Embryonic facial prominence (tissue), 1 donor: ENCODE data around the gene SLC26A4.

Experiments
- DNase-seq: peaks from one replicate; pipeline ENCODE4 v3.0.0-alpha.2; 2016; ENCODE audit errors: extremely low spot score

SLC26A4 gene

DNA sequence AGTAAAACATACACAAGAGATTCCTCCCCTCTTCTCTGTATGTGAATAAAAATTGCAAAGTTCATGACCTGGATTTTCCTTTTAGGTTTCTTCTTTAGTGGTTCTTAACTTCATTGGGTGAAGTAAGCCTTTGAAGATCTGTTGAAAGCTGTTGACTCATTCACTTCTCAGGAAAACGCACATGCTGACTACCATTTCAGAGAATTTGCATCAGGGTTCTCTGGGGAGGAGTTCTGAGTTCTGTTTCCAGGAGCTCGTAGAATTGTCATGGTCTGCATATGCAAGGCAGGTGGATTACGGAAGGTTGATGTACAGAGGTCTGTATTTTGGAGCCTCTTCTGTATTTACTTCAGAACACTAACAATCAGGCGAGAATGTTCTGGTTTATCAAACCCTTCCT, 962 bp upstream of the SLC26A4 start:
- no peak for DNase-seq

DNA sequence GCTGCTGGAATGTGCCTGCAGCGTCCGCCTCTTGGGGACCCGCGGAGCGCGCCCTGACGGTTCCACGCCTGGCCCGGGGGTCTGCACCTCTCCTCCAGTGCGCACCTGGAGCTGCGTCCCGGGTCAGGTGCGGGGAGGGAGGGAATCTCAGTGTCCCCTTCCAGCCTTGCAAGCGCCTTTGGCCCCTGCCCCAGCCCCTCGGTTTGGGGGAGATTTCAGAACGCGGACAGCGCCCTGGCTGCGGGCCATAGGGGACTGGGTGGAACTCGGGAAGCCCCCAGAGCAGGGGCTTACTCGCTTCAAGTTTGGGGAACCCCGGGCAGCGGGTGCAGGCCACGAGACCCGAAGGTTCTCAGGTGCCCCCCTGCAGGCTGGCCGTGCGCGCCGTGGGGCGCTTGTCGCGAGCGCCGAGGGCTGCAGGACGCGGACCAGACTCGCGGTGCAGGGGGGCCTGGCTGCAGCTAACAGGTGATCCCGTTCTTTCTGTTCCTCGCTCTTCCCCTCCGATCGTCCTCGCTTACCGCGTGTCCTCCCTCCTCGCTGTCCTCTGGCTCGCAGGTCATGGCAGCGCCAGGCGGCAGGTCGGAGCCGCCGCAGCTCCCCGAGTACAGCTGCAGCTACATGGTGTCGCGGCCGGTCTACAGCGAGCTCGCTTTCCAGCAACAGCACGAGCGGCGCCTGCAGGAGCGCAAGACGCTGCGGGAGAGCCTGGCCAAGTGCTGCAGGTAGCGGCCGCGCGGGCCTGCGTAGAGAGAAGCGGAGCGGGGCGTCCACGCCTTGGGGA, 645 bp downstream of the SLC26A4 start:
- no peak for DNase-seq

DNA sequence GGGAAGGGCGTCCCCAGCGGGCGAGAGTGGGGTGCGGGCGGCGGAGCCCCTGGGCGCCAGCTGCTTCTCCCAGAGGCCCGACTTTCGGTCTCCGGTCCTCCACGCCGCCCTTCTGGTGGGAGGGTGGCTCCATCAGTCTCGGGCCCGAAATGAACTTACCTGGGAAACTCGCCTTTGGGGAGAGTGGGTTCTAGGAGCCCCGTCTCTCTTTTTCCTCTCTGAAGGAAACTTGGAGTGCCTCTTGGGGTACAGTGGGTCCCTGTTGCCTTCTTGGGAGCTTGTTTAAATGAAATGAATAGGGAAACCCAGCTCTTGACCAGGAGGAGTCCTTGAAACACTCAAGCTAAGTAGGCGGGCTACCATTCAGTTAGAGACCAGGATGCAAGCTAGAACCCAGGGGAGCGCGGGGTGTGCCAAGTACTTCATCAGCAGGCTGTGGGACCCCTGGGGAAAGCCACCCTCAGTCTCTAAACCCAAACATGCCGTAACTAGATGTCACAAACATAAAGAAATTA, 1.3 kb downstream of the SLC26A4 start:
- no peak for DNase-seq

DNA sequence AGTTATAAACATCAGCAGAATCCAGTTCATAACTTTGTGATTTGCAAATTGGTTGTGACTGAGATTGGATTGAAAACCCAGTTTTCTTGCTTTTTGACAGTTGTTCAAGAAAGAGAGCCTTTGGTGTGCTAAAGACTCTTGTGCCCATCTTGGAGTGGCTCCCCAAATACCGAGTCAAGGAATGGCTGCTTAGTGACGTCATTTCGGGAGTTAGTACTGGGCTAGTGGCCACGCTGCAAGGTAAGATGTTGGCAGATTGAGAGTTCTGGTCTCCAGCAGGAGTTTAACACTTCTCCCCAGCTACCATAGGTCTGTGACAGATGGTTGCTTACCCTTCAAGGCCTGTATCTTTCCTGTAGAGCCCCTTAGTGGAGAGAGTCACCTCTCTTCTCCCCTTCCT, 2.6 kb downstream of the SLC26A4 start:
- DNase-seq: no peak

DNA sequence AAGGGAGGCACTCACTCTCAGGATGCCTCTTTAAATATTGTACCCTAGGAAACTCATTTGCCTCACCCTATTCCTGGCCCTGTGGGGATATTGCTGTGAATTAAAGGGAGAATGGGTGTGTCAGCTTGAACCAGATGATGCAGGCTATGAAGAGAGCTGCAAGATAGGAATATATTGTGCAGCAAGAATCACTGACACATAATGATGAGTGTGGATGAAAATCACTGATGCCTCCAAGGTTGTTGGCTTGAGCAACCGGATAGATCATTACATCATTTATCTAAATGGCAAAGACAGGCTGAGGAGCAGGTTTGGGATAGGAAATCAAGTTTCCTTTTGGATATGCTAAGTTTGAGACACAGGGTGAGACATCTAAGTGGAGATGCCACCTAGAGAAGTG, 6.2 kb downstream of the SLC26A4 start:
- DNase-seq: no peak

DNA sequence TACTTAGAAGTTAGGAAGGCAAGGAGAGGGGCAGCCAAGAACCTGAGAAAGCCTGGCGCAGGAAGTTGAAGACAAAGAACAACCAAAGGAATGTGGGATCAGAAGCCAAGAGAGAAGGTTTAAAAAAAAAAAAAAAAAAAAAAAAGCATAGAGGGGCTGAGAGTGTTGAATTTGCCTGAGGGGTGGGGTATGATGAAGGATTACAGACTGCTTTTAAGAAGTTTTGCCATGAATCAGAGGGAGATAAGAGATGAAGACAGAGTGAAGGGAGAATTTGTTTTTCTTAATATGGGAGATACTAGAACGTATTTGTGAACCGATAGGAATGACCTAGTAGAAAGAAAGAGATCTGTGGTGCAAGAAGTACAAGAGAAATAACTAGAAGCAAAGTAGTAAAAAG, 6.7 kb downstream of the SLC26A4 start:
- no peak for DNase-seq

DNA sequence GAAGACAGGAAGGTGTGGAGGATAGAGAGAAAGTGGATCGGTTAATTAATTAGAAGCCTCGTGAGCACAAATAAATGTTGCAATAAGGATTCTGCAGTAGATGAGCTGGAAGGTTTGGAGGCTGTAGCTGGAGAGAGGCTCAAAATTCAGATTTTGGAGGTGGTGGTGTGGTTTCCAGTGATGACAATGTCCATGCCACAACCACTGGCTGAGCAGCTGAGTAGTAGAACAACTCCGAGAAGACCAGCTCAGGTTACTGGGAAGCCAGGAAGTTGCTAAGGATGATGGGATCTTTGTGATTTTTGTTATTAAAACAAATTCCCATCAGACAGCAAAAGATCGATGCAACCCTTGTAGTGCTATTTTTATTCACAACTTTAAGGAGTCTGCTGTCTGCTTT, 7.7 kb downstream of the SLC26A4 start:
- DNase-seq: no peak

DNA sequence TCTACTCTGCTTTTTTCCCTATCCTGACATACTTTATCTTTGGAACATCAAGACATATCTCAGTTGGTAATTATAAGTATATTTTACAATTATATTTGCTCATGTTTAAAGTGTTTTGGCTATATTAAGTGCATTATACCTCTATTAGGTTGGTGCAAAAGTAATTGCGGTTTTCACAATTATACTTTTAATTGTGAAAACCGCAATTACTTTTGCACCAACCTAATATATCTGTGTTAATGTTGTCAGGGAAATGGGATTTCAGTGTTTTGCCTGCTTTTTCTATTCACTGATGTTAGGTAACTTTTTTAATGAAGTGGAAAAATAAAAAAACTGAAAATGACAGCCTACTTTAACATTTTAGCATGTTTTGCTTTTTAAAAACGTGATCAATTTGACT, 11.6 kb downstream of the SLC26A4 start:
- no peak for DNase-seq

DNA sequence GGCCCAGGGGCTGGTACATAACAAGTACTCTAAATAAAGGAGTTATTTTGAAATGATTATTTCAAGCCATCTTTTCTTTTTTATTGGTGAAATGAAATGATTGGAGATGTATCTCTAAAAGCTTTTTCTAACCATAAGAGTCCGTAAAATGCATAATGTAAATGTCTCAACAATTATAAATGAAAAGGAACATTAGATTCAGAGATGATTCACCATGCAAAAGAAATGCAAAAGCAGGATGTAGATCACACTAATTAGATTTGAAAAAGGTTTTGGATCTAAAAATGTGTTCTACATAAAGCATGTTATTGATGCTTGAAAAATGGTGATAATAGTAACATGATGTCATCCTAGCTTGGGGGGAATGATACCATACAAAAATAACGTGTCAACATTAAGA, 15.6 kb downstream of the SLC26A4 start:
- DNase-seq: no peak

DNA sequence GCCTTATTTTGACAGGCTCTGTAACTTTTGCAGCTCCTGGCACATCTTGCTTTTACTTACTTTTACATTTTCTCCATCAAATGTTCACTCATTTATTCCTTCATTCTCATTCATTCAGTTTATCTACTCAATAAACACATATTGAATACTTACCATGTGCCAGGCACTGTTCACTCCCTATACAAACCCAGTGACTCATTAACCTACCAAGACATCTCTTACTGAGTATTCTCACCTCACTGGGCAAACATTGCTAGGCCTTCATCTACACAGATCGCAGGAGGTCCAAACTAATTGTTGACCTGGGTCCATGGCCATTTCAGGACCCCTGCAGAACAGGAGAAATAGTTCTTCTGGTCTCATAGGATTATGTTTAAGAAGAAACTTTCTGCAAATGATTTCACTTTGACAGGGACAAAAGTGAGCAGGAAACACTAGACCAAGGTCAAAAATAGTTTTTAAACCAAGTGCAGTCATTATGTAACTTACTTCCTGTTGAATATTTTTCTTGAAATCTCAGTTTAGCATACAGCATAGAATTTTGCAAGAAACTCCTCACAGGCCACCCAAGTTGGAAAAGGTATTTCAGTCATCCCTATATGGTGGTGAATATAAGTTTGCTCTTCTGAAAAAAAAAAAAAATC, 17.6 kb downstream of the SLC26A4 start:
- DNase-seq: no peak

DNA sequence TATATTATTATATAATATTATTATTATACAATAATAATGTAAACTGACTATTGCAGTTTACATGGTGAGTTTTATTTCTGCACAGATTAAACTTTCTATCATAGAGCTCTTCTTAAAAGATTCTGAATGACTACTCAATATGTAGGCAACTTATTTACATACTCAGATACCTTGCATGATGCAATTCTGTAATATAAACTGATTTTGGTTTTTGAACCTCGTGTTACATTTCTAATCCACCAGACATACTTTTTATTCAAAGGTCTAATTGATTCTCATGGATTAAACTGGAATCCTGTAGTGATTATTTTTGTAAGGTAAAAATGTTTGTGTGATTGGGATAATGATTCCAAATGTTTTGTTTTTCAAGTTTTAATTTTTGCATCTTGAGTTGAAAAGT, 19.9 kb downstream of the SLC26A4 start:
- no peak for DNase-seq

DNA sequence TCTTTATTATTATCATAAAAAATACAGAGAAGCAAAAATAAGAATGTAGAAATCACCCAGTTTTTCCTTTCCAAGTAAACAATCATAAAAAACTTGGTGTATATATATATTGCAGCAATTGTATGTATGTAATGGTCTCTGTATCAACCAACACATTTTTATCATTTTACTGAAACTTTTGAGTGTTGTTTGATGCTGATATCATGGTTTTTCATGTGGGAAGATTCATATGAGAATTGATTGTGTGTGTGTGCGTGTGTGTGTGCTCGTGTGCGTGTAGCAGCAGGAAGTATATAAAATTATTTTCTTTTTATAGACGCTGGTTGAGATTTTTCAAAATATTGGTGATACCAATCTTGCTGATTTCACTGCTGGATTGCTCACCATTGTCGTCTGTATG, 22.3 kb downstream of the SLC26A4 start:
- no peak for DNase-seq

DNA sequence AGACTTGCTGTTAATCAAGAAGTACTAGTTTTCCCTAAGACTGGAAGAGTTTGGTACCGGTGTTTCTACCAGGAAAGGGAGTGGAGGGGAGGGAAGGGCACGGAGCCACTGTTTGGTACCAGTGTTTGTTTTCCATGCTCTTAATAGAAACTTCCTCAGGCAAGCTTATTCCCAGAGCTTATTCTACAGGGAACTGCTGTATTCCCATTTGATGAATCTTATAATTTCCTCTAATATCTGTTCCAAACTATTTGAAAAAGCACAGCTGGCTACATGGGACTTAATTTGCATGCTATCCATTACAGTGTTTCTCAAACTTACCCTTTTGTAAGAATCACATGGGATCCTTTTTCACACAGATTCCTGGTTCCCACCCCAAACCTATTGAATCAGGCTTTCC, 23.7 kb downstream of the SLC26A4 start:
- no peak for DNase-seq

DNA sequence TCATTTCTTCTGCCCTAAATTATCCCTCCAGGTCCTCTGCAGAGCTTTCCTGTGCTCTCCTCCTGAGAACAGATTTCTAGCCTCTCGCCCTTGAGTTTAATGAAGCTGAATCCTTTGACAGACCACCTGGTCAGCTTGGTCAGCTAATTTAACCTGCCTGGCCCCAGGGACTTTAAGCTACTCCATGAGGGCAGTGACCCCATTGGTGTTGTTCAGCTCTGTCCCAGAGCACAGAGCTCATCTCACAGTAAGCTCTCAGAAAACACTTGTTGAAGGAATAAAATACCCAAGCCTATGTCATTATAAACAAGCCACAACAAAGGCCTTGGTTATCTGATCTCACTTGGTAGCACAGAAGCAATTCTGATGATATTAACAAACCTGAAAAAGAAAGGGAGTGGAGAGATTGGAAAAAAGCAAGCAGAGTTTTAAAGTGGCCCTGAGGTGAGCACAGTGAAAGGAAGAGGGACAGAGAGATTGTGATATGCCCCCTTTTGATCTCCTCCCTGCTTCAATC, 24.4 kb downstream of the SLC26A4 start:
- no peak for DNase-seq

DNA sequence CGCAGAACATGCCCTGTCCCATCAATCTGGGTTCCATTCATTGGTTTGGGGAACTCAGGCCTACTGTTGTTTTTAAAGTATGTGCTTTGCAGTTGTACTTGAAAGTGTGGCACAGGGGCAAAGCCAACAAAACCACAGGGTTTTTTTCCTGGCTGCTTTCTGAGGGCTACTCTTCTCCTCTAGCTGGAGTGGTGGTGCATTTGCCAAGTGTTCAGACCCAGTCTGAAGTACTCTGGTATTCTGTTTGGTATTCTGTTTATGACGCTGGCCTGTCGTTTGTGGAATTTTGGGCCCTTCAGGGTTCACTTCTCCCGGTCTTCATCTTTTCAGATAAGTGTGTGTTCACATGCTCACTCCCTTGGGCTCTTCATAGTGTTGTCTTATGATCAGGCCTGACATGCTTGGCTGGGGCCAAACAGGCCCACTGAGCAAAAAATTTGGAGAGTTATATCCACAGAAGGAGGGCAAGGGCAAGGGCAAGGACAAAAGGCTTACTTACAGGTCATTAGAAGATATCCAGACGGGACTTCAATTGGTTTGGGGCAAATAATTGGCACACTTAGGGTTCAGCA, 26.3 kb downstream of the SLC26A4 start:
- no peak for DNase-seq

DNA sequence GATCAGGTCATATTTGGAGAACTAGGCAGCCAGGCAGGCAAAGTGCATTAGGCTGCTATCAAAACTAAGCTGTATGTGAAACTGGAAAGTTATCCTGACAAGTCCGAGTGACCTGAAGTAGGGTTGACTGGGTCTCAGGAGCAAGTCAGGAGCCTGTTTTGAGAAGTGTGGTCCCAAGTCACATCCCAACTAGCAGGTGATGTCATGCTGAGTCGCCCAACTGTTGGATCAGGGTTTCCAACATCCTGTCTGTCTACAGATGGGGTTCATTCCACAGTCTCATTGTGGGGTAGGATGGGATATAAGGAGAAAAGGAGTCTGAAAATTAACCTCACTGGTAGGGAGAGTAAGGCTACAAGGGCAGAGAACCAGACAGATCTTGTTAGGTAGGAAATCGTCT, 27.0 kb downstream of the SLC26A4 start:
- DNase-seq: no peak

DNA sequence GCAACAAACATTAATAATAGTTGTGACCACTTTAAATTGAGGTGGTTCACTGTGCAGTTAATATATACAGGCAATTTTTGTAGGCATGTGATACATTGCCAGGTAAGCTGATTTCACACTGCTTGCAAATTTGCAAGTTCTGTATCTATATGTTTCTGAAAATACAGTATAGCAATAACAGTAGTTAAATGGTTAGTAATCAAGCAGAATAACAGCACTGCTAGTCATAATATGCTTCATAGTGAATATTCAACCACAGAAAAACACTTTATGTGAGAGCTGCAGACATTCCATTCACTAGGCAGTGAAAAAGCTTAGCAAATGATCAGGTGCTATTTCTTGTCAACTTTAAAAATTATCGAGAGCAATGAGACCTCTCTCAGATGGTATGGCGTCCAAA, 28.9 kb downstream of the SLC26A4 start:
- DNase-seq: no peak

DNA sequence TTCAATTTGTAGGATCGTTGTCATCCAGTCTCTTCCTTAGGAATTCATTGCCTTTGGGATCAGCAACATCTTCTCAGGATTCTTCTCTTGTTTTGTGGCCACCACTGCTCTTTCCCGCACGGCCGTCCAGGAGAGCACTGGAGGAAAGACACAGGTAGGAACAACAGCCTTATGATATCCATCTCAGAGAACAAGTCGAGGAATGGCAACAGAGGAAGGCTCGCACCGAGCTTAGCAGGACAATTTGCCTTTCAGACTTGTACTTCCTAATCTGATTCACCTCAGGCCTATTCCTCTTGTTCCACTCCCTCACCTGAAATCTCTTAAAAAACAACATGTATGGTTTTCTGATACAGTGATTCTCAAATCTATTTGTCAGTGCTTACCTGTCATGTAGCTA, 29.5 kb downstream of the SLC26A4 start:
- DNase-seq: no peak

DNA sequence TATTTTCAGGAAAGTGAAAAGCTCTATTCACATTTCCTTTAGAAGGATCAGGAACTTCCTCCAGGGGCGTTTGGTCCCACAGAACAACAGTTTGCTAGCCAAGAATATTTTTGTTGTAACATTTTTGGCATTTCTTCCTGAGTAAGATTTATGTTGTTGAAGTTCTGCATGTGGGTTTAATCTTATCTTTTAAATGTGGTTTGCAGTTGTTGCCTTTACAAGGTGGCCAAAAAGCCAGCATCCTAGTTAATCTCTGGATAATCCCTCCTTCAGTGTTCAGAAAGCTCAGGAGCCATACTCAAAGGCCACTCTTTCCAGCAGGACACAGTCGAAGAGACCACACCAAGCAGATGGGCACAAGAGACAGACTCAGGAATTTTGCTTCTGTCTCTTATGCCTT, 30.0 kb downstream of the SLC26A4 start:
- no peak for DNase-seq

DNA sequence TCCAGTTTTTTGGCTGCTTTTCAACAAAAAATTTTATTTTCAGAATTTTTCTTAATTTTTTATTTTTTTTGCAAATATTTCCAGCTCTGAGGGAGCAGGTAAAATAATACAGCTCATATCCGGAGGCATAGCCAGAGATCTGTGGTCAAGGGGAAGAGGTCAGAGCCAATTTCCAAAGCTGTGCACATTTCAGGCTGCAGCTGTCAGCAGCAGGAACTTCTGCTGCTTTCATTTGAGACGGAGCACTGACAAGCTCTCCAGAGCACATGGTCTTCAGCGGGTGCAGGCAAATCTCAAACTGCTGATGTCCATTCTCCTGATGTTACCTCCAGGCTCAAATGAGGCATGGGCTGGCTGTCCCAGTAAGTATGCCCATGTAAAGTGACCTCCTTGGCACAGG, 31.1 kb downstream of the SLC26A4 start:
- no peak for DNase-seq

DNA sequence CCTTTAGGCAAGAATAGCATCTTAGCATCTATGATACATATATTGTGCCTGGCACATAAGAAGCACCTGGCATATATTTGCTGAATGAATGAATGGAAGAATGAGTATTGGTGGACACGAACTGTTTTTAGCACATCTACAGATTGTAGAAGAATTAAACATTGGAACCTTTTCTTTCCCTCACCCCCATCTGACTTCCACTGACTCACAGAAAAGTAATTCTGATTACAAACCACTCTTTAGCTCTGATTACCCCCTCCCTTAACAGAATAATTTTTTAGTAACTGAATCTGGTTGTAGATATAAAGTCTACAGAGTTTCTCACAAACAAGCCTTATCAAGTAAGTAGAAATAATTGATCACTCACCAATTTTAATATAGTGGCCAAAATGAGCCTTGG, 31.9 kb downstream of the SLC26A4 start:
- DNase-seq: no peak

DNA sequence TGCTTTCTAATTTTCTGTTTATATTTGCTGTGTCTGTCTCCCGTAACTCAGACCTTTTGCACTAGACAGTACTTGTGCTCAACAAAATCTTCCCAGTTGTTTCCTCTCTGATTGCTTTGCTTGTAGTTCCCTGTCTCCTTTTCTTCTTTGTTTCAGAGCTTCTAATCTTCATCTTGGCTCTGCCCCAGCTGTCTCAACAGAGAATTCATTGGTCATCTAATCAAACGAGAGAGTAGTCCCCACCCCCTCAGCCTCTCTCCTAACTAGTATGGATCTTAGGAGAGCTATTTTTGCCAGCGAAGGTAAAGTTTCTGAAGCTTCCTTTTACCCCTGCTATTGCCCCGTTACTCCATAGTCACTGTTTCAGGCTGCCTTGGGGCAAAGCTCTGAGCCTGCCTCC, 32.8 kb downstream of the SLC26A4 start:
- no peak for DNase-seq

DNA sequence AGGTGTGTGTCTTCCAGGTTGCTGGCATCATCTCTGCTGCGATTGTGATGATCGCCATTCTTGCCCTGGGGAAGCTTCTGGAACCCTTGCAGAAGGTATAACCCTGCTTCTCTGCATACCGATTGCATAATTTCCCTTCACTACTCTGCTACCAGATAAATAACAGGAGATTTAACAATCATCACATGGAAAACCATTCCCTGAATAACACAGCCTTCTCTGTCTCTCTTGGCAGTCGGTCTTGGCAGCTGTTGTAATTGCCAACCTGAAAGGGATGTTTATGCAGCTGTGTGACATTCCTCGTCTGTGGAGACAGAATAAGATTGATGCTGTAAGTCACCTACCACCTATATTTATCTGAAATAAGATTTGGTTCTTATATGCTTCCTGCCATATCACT, 33.8 kb downstream of the SLC26A4 start:
- DNase-seq: no peak
